GM12878 (cell line): ENCODE measurements around the gene PLPP3. TPM values are rescaled to one million over a fixed set of nuclear protein-coding genes. Genes with fewer than 3 reads are reported as not detected.

ENCODE experiments used
- ATAC-seq: fragments of 200-7000 bp; cut with Tn5 transposase; 3 replicates; pipeline ENCODE4 v1.9.1; 2020; ENCODE audit warnings: mild to moderate bottlenecking, moderate library complexity
- BruUV-seq: library from RNA; stranded (reverse); fragments of 400-500 nt; replicated peaks from 2 replicates; lab custom pipeline; 2021; lab: Mats Ljungman, UMichigan
- CTCF ChIA-PET: fragments of 300-600 bp; sonication (Branson Sonifier 250); formaldehyde crosslinking; extraction: SDS; loops from one replicate; lab custom pipeline; 2021; ENCODE audit warnings: inconsistent platforms; lab: Yijun Ruan, JAX
- POLR2A ChIA-PET: fragments of 350-600 bp; formaldehyde crosslinking; extraction: SDS; loops from one replicate; lab custom pipeline; 2021; ENCODE audit warnings: inconsistent platforms; lab: Charles Lee
- RAD21 ChIA-PET: fragments of 300-600 bp; sonication (Branson Sonifier 250); formaldehyde crosslinking; loops from one replicate; lab custom pipeline; 2023; ENCODE audit warnings: antibody characterized with exemption; ENCODE audit not compliant: unreplicated experiment; lab: Charles Lee
- SMC1A ChIA-PET: fragments of 300-600 bp; sonication (Branson Sonifier 250); formaldehyde crosslinking; loops from one replicate; lab custom pipeline; 2023; ENCODE audit not compliant: unreplicated experiment, uncharacterized antibody; lab: Charles Lee
- DNase-seq: peaks from one replicate; pipeline ENCODE4 v3.0.0-alpha.2; 2011; ENCODE audit warnings: low read depth, low spot score
- FAIRE-seq: peaks from 3 replicates; lab custom pipeline; 2011; peaks lifted over from hg19 to GRCh38; lab: Jason Lieb, UNC
- H2AFZ ChIP-seq: 2 replicates; pipeline ENCODE4 v1.6.0; 2011; ENCODE audit warnings: low read depth, low read length, control low read depth; ENCODE audit not compliant: control insufficient read depth
- H3K27ac ChIP-seq: 2 replicates; pipeline ENCODE4 v1.5.1; 2011; ENCODE audit warnings: control low read depth; ENCODE audit not compliant: control insufficient read depth, insufficient read depth
- H3K27me3 ChIP-seq, 2 experiments: replicated peaks in 1 of 2; 2 replicates each; pipeline versions ENCODE4 v1.6.0 to v1.6.1; 2011; ENCODE audit warnings: low read length in 1 of 2; ENCODE audit not compliant: control insufficient read depth in 2 of 2, insufficient read depth in 2 of 2
- H3K36me3 ChIP-seq, 2 experiments: 2 replicates each; pipeline ENCODE4 v1.5.1; 2011; ENCODE audit warnings: low read length in 1 of 2; ENCODE audit not compliant: control insufficient read depth in 2 of 2, insufficient read depth in 2 of 2
- H3K4me1 ChIP-seq: 2 replicates; pipeline ENCODE4 v1.6.1; 2011; ENCODE audit warnings: mild to moderate bottlenecking, low read length, moderate library complexity, mixed read lengths; ENCODE audit not compliant: control insufficient read depth, insufficient read depth
- H3K4me2 ChIP-seq: 2 replicates; pipeline ENCODE4 v1.6.0; 2011; ENCODE audit warnings: control low read depth; ENCODE audit not compliant: control insufficient read depth, insufficient read depth
- H3K4me3 ChIP-seq: fragments of 200-600 bp; sonication (generic); 2 replicates; pipeline ENCODE4 v1.5.1; 2016
- H3K79me2 ChIP-seq: 2 replicates; pipeline ENCODE4 v1.6.0; 2011; ENCODE audit warnings: low read length; ENCODE audit not compliant: control insufficient read depth, insufficient read depth
- H3K9ac ChIP-seq: 2 replicates; pipeline ENCODE4 v1.8.0; 2011; ENCODE audit warnings: low read length, control low read depth, mixed read lengths; ENCODE audit not compliant: control insufficient read depth, insufficient read depth
- H3K9me3 ChIP-seq: replicated peaks from 3 replicates; pipeline ENCODE4 v1.5.1; 2011; ENCODE audit warnings: mild to moderate bottlenecking, low read length; ENCODE audit not compliant: control insufficient read depth, insufficient read depth
- H4K20me1 ChIP-seq: 2 replicates; pipeline ENCODE4 v1.6.0; 2011; ENCODE audit not compliant: control insufficient read depth, insufficient read depth
- CBX3 ChIP-seq: fragments of 200-600 bp; sonication (generic); IDR thresholded peaks from 2 replicates; pipeline ENCODE4 v1.6.1; 2016; ENCODE audit warnings: low read depth, borderline replicate concordance
- CREB1 ChIP-seq: IDR thresholded peaks from 2 replicates; pipeline ENCODE4 v1.6.1; 2012; ENCODE audit warnings: low read depth, mild to moderate bottlenecking, inconsistent platforms
- EP300 ChIP-seq, 2 experiments: fragments of 150-350 bp in 1 of 2; IDR thresholded peaks; 2 replicates each; pipeline ENCODE4 v1.6.1; 2011 to 2012; ENCODE audit warnings: low read depth in 2 of 2, low read length in 2 of 2, borderline replicate concordance in 1 of 2, improper control_type of control experiment in 1 of 2, inconsistent platforms in 1 of 2; ENCODE audit not compliant: control insufficient read depth in 1 of 2
- HDAC6 ChIP-seq: fragments of 200-600 bp; sonication (generic); IDR thresholded peaks from one replicate; pipeline ENCODE4 v1.8.0; 2017; ENCODE audit warnings: antibody characterized with exemption; ENCODE audit not compliant: unreplicated experiment
- JUNB ChIP-seq: IDR thresholded peaks from 2 replicates; pipeline ENCODE4 v1.6.1; 2016; ENCODE audit warnings: antibody characterized with exemption, mild to moderate bottlenecking
- MXI1 ChIP-seq: fragments of 150-350 bp; IDR thresholded peaks from 2 replicates; pipeline ENCODE4 v1.6.1; 2011; ENCODE audit warnings: low read depth, mild to moderate bottlenecking, inconsistent platforms, low read length, improper control_type of control experiment
- MYB ChIP-seq: fragments of 150-350 bp; IDR thresholded peaks from 2 replicates; pipeline ENCODE4 v1.6.1; 2014; ENCODE audit warnings: mild to moderate bottlenecking, low read depth, low read length, borderline replicate concordance
- RAD51 ChIP-seq: fragments of 450-650 bp; IDR thresholded peaks from 2 replicates; pipeline ENCODE4 v1.6.1; 2016; ENCODE audit warnings: moderate library complexity, mild to moderate bottlenecking, inconsistent platforms
- STAT3 ChIP-seq: IDR thresholded peaks from 2 replicates; pipeline ENCODE4 v1.6.1; 2011; ENCODE audit warnings: low read depth, low read length, improper control_type of control experiment
- TCF3 ChIP-seq: IDR thresholded peaks from 2 replicates; pipeline ENCODE4 v1.6.1; 2012; ENCODE audit warnings: low read depth, mild to moderate bottlenecking, low read length, borderline replicate concordance; ENCODE audit not compliant: insufficient read depth
- WRNIP1 ChIP-seq: IDR thresholded peaks from 2 replicates; pipeline ENCODE4 v1.6.1; 2011; ENCODE audit warnings: low read depth, low read length, improper control_type of control experiment, borderline replicate concordance
- WGBS: methylation state at CpG from one replicate; pipeline ENCODE4 v1.1.6; 2016; ENCODE audit warnings: low lambda C conversion rate; ENCODE audit not compliant: insufficient replicate concordance, insufficient coverage; ENCODE audit errors: missing lambda C conversion rate; 5-methylcytosine and 5-hydroxymethylcytosine counted together
- in situ Hi-C: fragments of 300-500 bp; cut with MboI; formaldehyde crosslinking; loops from 9 replicates; pipeline ENCODE4 v1.14.3; 2018; ENCODE audit warnings: mixed read lengths
- intact Hi-C: fragments of 100-400 bp; cut with micrococcal nuclease; formaldehyde crosslinking; loops from one replicate; pipeline ENCODE4 v1.14.2; 2022; ENCODE audit not compliant: unreplicated experiment
- polyA plus RNA-seq, 11 experiments: library from polyadenylated mRNA; depleted of rRNA in 4 of 11; unstranded in 6 of 11; stranded (reverse) in 5 of 11; fragments of >200 nt; fragmentation: Nextera tagmentation in 4 of 11; fragmentation: Illumina TruSeq in 1 of 11; extraction: Ambion mirVana in 4 of 11; extraction: Trizol in 1 of 11; gene quantifications; 1 replicate in 1 of 11; 2 replicates in 10 of 11; pipeline versions ENCODE4 v1.2.1 to v1.2.3, GENCODE V29; 2011 to 2016; ENCODE audit warnings: inconsistent platforms in 2 of 11, missing spikeins in 2 of 11, low read depth in 1 of 11
- total RNA-seq, 4 experiments: library from RNA; depleted of rRNA in 3 of 4; stranded (reverse); fragments of >200 nt in 3 of 4; fragmentation: Illumina TruSeq in 1 of 4; extraction: Trizol in 1 of 4; gene quantifications; 2 replicates each; pipeline versions ENCODE4 v1.2.1 to v1.2.3, GENCODE V29; 2013 to 2021
- TF ChIP-seq, protein P1 (sequence below): fragments of 450-650 bp; conservative IDR thresholded peaks from 2 replicates; pipeline ENCODE4 v1.6.1; 2017; ENCODE audit warnings: mild to moderate bottlenecking, moderate library complexity
- TF ChIP-seq, protein P2 (sequence below): IDR thresholded peaks from 2 replicates; pipeline ENCODE4 v1.6.1; 2012; ENCODE audit warnings: low read depth, low read length, improper control_type of control experiment
- TF ChIP-seq, protein P3 (sequence below): fragments of 450-650 bp; IDR thresholded peaks from 2 replicates; pipeline ENCODE4 v1.6.1; 2018; ENCODE audit warnings: borderline replicate concordance, mild to moderate bottlenecking; ENCODE audit not compliant: partially characterized antibody
- TF ChIP-seq, protein P4 (sequence below): IDR thresholded peaks from 2 replicates; pipeline ENCODE4 v1.6.1; 2011; ENCODE audit warnings: borderline replicate concordance, low read depth, mild to moderate bottlenecking, moderate library complexity, low read length; ENCODE audit not compliant: insufficient read depth, poor library complexity, severe bottlenecking

The PLPP3 gene
- total and polyA plus RNA-seq, 10 of the 15 experiments (the other 5 are each of a cell fraction or from before 2014, with no cell fraction given) = 6.4 to 26.8 (median 9.5) TPM

DNA sequence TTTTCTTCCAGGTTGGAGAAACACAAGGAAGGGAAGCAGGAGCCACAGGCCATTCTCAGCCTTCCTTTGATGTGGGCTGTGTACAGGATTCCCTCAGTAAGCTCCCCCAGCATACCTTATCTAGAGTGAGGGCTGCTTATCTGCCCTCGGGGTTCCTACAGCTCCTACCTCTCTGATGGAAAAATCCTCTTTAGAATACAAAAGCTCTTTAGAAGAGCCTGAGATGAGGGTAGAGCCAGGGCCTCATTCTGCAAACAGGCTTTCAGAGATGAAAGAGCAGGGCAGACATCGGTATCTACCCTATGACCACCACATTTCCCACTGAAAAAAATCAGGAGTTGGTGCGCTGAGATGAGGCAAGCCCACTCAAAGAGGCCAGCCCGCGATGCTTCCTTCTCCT is 85.1 kb downstream of the PLPP3 start:
- Histone ChIP-seq H4K20me1 (no peaks in the 10 kb centered on the region), H3K4me1 (no peaks in the 10 kb centered on the region), H3K9ac (no peak overlapping the region), H3K4me2 (no peak overlapping the region), H3K27ac (no peak overlapping the region), H3K36me3 (peaks cover 0 to 1% of the 10 kb centered on the region in 2 experiments; a peak in 1 of 4 replicates), H3K79me2 (no peaks in the 10 kb centered on the region), H3K27me3 (no peaks in the 10 kb centered on the region), H3K9me3 (no peaks in the 10 kb centered on the region), H2AFZ (no peak overlapping the region), H3K4me3 (no peak overlapping the region)
- intact Hi-C loops = no loop called here
- BruUV-seq = no TSS peak
- RAD21 ChIA-PET = interaction anchor here (1.4 kb wide), 1 partner anchor 22 kb away, joined by 3 read pairs; no protein-coding TSS in a partner anchor
- WGBS = 63% methylated on average over 5 of the region's 5 CpGs
- in situ Hi-C loops = no loop called here
- ATAC-seq (no peak), DNase-seq (no peak), FAIRE-seq (no peak)
- CTCF ChIA-PET = interaction anchor here (1.0 to 1.7 kb wide), 5 partner anchors 10 to 635 kb away, joined by 3 to 4 read pairs (median 3); no protein-coding TSS in a partner anchor
- POLR2A ChIA-PET = no interaction called here
- SMC1A ChIA-PET = interaction anchor here (0.6 to 2.8 kb wide), 9 partner anchors 13 to 293 kb away, joined by 3 to 13 read pairs (median 4); no protein-coding TSS in a partner anchor
- no peak for TF ChIP-seq MYB
- TF ChIP-seq CREB1 = no peak
- TF ChIP-seq HDAC6 = no peak
- TF ChIP-seq, protein P1, sequence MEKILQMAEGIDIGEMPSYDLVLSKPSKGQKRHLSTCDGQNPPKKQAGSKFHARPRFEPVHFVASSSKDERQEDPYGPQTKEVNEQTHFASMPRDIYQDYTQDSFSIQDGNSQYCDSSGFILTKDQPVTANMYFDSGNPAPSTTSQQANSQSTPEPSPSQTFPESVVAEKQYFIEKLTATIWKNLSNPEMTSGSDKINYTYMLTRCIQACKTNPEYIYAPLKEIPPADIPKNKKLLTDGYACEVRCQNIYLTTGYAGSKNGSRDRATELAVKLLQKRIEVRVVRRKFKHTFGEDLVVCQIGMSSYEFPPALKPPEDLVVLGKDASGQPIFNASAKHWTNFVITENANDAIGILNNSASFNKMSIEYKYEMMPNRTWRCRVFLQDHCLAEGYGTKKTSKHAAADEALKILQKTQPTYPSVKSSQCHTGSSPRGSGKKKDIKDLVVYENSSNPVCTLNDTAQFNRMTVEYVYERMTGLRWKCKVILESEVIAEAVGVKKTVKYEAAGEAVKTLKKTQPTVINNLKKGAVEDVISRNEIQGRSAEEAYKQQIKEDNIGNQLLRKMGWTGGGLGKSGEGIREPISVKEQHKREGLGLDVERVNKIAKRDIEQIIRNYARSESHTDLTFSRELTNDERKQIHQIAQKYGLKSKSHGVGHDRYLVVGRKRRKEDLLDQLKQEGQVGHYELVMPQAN = no peak
- TF ChIP-seq, protein P2, sequence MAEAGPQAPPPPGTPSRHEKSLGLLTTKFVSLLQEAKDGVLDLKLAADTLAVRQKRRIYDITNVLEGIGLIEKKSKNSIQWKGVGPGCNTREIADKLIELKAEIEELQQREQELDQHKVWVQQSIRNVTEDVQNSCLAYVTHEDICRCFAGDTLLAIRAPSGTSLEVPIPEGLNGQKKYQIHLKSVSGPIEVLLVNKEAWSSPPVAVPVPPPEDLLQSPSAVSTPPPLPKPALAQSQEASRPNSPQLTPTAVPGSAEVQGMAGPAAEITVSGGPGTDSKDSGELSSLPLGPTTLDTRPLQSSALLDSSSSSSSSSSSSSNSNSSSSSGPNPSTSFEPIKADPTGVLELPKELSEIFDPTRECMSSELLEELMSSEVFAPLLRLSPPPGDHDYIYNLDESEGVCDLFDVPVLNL = no peak
- no peak for TF ChIP-seq MXI1
- TF ChIP-seq WRNIP1 = no peak
- TF ChIP-seq JUNB = no peak
- TF ChIP-seq, protein P3, sequence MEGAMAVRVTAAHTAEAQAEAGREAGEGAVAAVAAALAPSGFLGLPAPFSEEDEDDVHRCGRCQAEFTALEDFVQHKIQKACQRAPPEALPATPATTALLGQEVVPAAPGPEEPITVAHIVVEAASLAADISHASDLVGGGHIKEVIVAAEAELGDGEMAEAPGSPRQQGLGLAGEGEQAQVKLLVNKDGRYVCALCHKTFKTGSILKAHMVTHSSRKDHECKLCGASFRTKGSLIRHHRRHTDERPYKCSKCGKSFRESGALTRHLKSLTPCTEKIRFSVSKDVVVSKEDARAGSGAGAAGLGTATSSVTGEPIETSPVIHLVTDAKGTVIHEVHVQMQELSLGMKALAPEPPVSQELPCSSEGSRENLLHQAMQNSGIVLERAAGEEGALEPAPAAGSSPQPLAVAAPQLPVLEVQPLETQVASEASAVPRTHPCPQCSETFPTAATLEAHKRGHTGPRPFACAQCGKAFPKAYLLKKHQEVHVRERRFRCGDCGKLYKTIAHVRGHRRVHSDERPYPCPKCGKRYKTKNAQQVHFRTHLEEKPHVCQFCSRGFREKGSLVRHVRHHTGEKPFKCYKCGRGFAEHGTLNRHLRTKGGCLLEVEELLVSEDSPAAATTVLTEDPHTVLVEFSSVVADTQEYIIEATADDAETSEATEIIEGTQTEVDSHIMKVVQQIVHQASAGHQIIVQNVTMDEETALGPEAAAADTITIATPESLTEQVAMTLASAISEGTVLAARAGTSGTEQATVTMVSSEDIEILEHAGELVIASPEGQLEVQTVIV = no peak
- no peak for TF ChIP-seq EP300 (IDR thresholded peaks at IDR 0.05; ENCODE audit: borderline replicate concordance in 1 of 2, control insufficient read depth in 1 of 2, low read depth in 2 of 2, low read length in 2 of 2)
- TF ChIP-seq, protein P4, sequence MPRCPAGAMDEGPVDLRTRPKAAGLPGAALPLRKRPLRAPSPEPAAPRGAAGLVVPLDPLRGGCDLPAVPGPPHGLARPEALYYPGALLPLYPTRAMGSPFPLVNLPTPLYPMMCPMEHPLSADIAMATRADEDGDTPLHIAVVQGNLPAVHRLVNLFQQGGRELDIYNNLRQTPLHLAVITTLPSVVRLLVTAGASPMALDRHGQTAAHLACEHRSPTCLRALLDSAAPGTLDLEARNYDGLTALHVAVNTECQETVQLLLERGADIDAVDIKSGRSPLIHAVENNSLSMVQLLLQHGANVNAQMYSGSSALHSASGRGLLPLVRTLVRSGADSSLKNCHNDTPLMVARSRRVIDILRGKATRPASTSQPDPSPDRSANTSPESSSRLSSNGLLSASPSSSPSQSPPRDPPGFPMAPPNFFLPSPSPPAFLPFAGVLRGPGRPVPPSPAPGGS = no peak
- no peak for TF ChIP-seq TCF3
- TF ChIP-seq CBX3 = no peak
- no peak for TF ChIP-seq STAT3
- no peak for TF ChIP-seq RAD51
